ENCODE results near the gene KNDC1.

The KNDC1 gene

DNA sequence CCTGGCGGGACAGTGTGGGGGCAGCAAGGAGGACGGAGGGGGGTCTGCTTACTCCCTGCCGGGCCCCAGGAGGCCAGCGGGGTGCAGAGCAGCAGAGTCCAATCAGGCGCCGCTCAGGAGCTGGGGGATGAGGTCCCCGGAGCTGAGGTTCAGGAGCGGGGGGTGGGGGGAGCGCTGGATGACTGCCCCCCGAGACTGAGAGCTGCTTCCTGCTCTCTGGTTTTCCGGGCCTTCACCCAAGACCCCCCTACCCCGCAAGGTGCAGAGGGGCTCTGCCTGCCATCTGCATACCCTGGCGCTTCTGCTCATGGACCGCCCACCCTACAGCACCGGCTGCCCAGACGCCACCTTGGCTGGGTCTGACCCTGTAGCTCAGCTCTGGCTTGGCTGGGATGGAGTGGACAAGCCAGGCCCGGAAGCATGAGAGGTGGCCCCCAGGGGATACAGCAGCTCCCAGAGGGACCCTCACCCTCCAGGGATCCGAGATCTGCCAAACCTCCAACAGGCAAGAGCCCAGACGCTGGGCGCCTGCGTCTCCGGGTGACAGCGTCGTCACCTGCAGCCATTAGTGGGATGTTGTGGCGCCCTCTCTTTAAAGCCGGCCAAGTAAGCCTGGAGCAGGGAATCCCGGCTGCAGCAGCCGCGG, 930 bp downstream of the KNDC1 start:
- TF ChIP-seq, protein P1, sequence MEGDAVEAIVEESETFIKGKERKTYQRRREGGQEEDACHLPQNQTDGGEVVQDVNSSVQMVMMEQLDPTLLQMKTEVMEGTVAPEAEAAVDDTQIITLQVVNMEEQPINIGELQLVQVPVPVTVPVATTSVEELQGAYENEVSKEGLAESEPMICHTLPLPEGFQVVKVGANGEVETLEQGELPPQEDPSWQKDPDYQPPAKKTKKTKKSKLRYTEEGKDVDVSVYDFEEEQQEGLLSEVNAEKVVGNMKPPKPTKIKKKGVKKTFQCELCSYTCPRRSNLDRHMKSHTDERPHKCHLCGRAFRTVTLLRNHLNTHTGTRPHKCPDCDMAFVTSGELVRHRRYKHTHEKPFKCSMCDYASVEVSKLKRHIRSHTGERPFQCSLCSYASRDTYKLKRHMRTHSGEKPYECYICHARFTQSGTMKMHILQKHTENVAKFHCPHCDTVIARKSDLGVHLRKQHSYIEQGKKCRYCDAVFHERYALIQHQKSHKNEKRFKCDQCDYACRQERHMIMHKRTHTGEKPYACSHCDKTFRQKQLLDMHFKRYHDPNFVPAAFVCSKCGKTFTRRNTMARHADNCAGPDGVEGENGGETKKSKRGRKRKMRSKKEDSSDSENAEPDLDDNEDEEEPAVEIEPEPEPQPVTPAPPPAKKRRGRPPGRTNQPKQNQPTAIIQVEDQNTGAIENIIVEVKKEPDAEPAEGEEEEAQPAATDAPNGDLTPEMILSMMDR (IDR thresholded peaks at IDR 0.05; ENCODE audit: borderline replicate concordance, insufficient read depth, low read depth, low read length), result no peak
- no peak overlapping the region for H3K4me3 ChIP-seq (ENCODE audit: low read depth, low read length)

GRCh38 chr10:133161486-133162109, 1.6 kb downstream of the KNDC1 start:
- TF ChIP-seq, protein P1 (IDR thresholded peaks at IDR 0.05; ENCODE audit: borderline replicate concordance, insufficient read depth, low read depth, low read length), result no peak
- no peak overlapping the region for H3K4me3 ChIP-seq (ENCODE audit: low read depth, low read length)

DNA sequence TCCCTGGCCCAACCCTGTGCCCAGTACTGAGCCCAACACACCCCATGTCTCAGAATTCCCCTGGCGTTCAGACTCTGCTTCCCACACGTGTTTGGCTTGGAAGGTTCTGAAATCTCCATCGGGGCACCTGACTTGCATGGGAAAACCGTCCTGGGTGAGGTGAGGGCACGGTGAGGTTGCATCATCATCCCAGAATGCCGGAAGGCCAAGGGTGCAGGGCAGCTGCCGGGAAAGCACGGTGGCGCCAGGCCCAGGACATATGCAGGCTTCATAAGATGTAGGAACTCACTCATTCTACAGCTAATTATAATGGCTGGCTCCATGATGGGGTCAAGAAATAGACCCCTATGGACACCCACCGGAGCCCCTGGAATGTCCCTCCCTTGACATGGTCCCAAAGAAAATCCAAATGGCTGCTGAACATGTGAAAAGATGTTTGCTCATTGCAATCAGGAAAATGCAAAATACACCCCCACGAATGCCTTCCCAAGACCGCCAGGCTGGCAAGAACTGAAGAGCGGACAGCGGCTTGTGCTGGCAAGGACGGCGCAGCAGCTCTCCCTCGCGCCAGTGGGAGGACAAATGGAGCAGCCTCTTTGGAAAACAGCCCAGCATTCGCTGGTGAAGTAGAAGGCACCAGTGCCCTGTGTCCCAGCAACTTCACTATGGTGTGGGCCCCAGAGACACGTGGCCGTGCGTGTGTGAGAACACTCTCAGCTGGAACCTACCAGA, 2.3 kb downstream of the KNDC1 start:
- TF ChIP-seq, protein P1 (IDR thresholded peaks at IDR 0.05; ENCODE audit: borderline replicate concordance, insufficient read depth, low read depth, low read length), result no peak

DNA sequence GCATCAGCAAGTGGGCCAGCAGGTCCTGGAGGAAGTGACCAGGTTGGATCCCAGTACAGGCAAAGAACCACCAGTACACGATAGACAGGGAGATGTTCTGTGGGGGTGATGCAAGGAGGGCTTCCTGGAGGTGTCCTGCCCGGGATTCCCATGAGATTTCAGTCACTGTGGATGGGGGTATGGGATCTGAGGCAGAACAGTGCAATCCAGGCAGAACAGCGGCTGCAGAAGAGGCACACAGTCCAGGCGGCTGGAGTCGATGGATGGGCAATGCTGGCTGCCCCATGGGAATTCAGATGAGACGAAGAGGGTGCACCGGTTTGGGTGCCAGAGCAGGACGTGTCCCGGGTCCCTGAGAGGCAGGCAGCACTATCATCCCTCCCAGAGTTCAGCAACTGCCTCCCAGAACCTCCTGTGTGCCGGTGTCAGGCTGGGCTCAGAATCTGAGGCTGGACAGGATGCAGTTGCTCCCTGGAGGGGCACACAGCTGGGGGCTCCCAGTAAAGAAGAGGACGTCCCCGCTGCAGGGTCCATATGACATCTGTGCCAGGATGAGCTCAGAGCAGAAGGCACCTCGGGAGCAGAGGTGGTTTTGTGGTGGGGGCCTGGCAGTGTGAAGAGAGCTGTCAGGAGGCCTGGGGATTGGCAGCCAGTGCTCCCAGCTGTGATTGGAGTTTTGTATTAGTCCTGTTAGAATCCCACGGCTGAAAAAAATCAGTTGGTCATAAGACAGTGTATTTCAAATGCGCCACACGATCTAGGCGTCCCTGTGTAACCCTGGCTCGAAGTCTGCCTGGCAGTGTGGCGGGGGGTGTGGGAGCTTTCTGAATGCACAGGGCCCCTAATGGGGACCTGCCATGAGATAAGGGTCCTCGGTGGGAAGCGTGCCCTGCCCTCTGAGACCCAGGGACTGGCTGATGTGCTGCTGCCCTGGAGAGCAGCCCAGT, 3.2 kb downstream of the KNDC1 start:
- no peak overlapping the region for H3K4me3 ChIP-seq (ENCODE audit: low read depth, low read length)
- TF ChIP-seq, protein P1 (IDR thresholded peaks at IDR 0.05; ENCODE audit: borderline replicate concordance, insufficient read depth, low read depth, low read length), result no peak

More for the DNA sequence above, 2.3 kb downstream of the KNDC1 start:
- no peak overlapping the region for H3K4me3 ChIP-seq (ENCODE audit: low read depth, low read length)

- H3K4me3 ChIP-seq (ENCODE audit: low read depth, low read length), result no peak overlapping the region
- TF ChIP-seq, protein P1 (IDR thresholded peaks at IDR 0.05; ENCODE audit: borderline replicate concordance, insufficient read depth, low read depth, low read length), result no peak
These were observed 4.1 kb downstream of the KNDC1 start for GRCh38 chr10:133163889-133164815.

Measured in GM12875 (cell line).